Effector memory CD8-positive, alpha-beta T cell (primary cell): ENCODE data around the gene CHMP1B.
"Not testable (repeated sequence)": the region's sequence is repeated elsewhere in the genome, so short reads cannot be mapped to it uniquely, and the experiment has no call there.

Source experiments
- ATAC-seq: fragments of 150-1000 bp; cut with Tn5 transposase; replicated peaks from 2 replicates; pipeline ENCODE4 v1.10.0; 2021; ENCODE audit warnings: mild to moderate bottlenecking, moderate library complexity
- DNase-seq, 3 experiments: peaks; one replicate each; pipeline ENCODE4 v3.0.0; 2021
- H3K27ac Mint-ChIP-seq, 2 donors: one replicate each; pipeline ENCODE4 v1.8.0; 2022; ENCODE audit warnings: mild to moderate bottlenecking in 2 of 2, mixed read lengths in 2 of 2, moderate library complexity in 2 of 2
- H3K27me3 Mint-ChIP-seq, 2 donors: one replicate each; pipeline ENCODE4 v1.8.0; 2022; ENCODE audit warnings: mixed read lengths in 2 of 2
- H3K36me3 Mint-ChIP-seq: one replicate; pipeline ENCODE4 v1.8.0; 2022; ENCODE audit warnings: mild to moderate bottlenecking, moderate library complexity, mixed read lengths; ENCODE audit not compliant: insufficient read depth
- H3K4me1 Mint-ChIP-seq, 2 donors: one replicate each; pipeline ENCODE4 v1.8.0; 2022; ENCODE audit warnings: low read depth in 2 of 2, mixed read lengths in 2 of 2
- H3K4me3 Mint-ChIP-seq, 2 donors: one replicate each; pipeline ENCODE4 v1.8.0; 2022; ENCODE audit warnings: mild to moderate bottlenecking in 2 of 2, mixed read lengths in 2 of 2, moderate library complexity in 2 of 2
- H3K9me3 Mint-ChIP-seq, 2 donors: one replicate each; pipeline ENCODE4 v1.8.0; 2022; ENCODE audit warnings: mixed read lengths in 2 of 2

The CHMP1B gene

GRCh38 chr18:11849279-11849678 lies 1.9 kb upstream of the CHMP1B start:
- DNase-seq (no peak), ATAC-seq (no peak)
- peak overlapping the region in 1 of 2 donors; percentile 100 for H3K27ac Mint-ChIP-seq
- H3K9me3 Mint-ChIP-seq: no peaks in the 10 kb centered on the region
- peaks cover 41% of the 10 kb centered on the region for H3K36me3 Mint-ChIP-seq
- peaks cover 28 to 36% of the 10 kb centered on the region in 2 donors for H3K4me1 Mint-ChIP-seq
- H3K27me3 Mint-ChIP-seq: no peaks in the 10 kb centered on the region
- peak overlapping the region; percentile 100 for H3K4me3 Mint-ChIP-seq

GRCh38 chr18:11849841-11850634 lies 1.2 kb upstream of the CHMP1B start:
- Mint-ChIP-seq H3K4me1 (peaks cover 28 to 36% of the 10 kb centered on the region in 2 donors), H3K9me3 (no peaks in the 10 kb centered on the region), H3K4me3 (peak overlapping the region; percentile 100), H3K36me3 (peaks cover 46% of the 10 kb centered on the region), H3K27me3 (no peaks in the 10 kb centered on the region), H3K27ac (peak overlapping the region; percentile 100)
- DNase-seq (peak; percentile 53 to 63 (median 56)), ATAC-seq (peak; percentile 46)

GRCh38 chr18:11850821-11851145 lies 430 bp upstream of the CHMP1B start:
- peak overlapping the region; percentile 100 for H3K27ac Mint-ChIP-seq
- DNase-seq (no peak), ATAC-seq (peak; percentile 52)
- H3K9me3 Mint-ChIP-seq: no peaks in the 10 kb centered on the region
- H3K36me3 Mint-ChIP-seq: peaks cover 48% of the 10 kb centered on the region
- H3K4me3 Mint-ChIP-seq: peak overlapping the region; percentile 100
- no peaks in the 10 kb centered on the region for H3K27me3 Mint-ChIP-seq
- H3K4me1 Mint-ChIP-seq: peaks cover 32 to 36% of the 10 kb centered on the region in 2 donors

GRCh38 chr18:11851806-11852337 lies 659 bp downstream of the CHMP1B start:
- Mint-ChIP-seq H3K4me3 (peak overlapping the region; percentile 100), H3K4me1 (peaks cover 32 to 36% of the 10 kb centered on the region in 2 donors), H3K27ac (peak overlapping the region; percentile 100), H3K27me3 (no peaks in the 10 kb centered on the region), H3K9me3 (no peaks in the 10 kb centered on the region), H3K36me3 (peaks cover 48% of the 10 kb centered on the region)
- DNase-seq (peak; percentile 47 to 57 (median 52)), ATAC-seq (peak; percentile 39)

- not testable (repeated sequence) for H3K4me3 Mint-ChIP-seq, H3K27ac Mint-ChIP-seq, ATAC-seq, H3K27me3 Mint-ChIP-seq, DNase-seq, H3K9me3 Mint-ChIP-seq
- Mint-ChIP-seq H3K4me1 (peaks cover 32 to 36% of the 10 kb centered on the region in 2 donors), H3K36me3 (peaks cover 48% of the 10 kb centered on the region)
Measured at GRCh38 chr18:11854554-11854953, 3.3 kb downstream of the CHMP1B start.

- DNase-seq: no peak
- peaks cover 9 to 11% of the 10 kb centered on the region in 2 donors for H3K4me1 Mint-ChIP-seq
Measured at GRCh38 chr18:11857177-11857887, 6.1 kb downstream of the CHMP1B start.

GRCh38 chr18:11859282-11859830 lies 8.1 kb downstream of the CHMP1B start:
- Mint-ChIP-seq H3K27me3 (peaks cover 1 to 6% of the 10 kb centered on the region in 2 donors), H3K27ac (peak overlapping the region in 1 of 2 donors; percentile 62), H3K4me1 (peaks cover 0 to 3% of the 10 kb centered on the region in 2 donors), H3K9me3 (no peaks in the 10 kb centered on the region), H3K36me3 (peaks cover 9% of the 10 kb centered on the region), H3K4me3 (no peak overlapping the region)
- no peak for DNase-seq
- no peak for ATAC-seq

More at GRCh38 chr18:11857177-11857887, 6.1 kb downstream of the CHMP1B start:
- peaks cover 20% of the 10 kb centered on the region for H3K36me3 Mint-ChIP-seq
- no peak for ATAC-seq
- no peaks in the 10 kb centered on the region for H3K9me3 Mint-ChIP-seq
- H3K4me3 Mint-ChIP-seq: no peak overlapping the region
- H3K27ac Mint-ChIP-seq: peak overlapping the region in 1 of 2 donors; percentile 7
- H3K27me3 Mint-ChIP-seq: peaks cover 0 to 6% of the 10 kb centered on the region in 2 donors

GRCh38 chr18:11859903-11860407 lies 8.7 kb downstream of the CHMP1B start:
- no peak overlapping the region for H3K27ac Mint-ChIP-seq

GRCh38 chr18:11860594-11861450 lies 9.6 kb downstream of the CHMP1B start:
- DNase-seq: no peak
- Mint-ChIP-seq H3K27me3 (peaks cover 16 to 20% of the 10 kb centered on the region in 2 donors), H3K9me3 (no peaks in the 10 kb centered on the region), H3K27ac (no peak overlapping the region), H3K36me3 (no peaks in the 10 kb centered on the region), H3K4me1 (no peaks in the 10 kb centered on the region), H3K4me3 (no peak overlapping the region)
- ATAC-seq: no peak

More at GRCh38 chr18:11859903-11860407, 8.7 kb downstream of the CHMP1B start:
- DNase-seq (no peak), ATAC-seq (no peak)
- peaks cover 7 to 12% of the 10 kb centered on the region in 2 donors for H3K27me3 Mint-ChIP-seq
- H3K4me3 Mint-ChIP-seq: no peak overlapping the region
- H3K4me1 Mint-ChIP-seq: peaks cover 0 to 3% of the 10 kb centered on the region in 2 donors
- peaks cover 6% of the 10 kb centered on the region for H3K36me3 Mint-ChIP-seq
- no peaks in the 10 kb centered on the region for H3K9me3 Mint-ChIP-seq

- Mint-ChIP-seq H3K4me1 (no peaks in the 10 kb centered on the region), H3K27me3 (peaks cover 25 to 29% of the 10 kb centered on the region in 2 donors), H3K9me3 (no peaks in the 10 kb centered on the region), H3K36me3 (no peaks in the 10 kb centered on the region), H3K27ac (no peak overlapping the region), H3K4me3 (no peak overlapping the region)
- ATAC-seq (no peak), DNase-seq (no peak)
Measured at GRCh38 chr18:11861583-11862288, 10.5 kb downstream of the CHMP1B start.

GRCh38 chr18:11862468-11863137 lies 11.4 kb downstream of the CHMP1B start:
- Mint-ChIP-seq H3K27me3 (peaks cover 30 to 31% of the 10 kb centered on the region in 2 donors), H3K4me1 (no peaks in the 10 kb centered on the region), H3K9me3 (no peaks in the 10 kb centered on the region), H3K27ac (no peak overlapping the region), H3K4me3 (no peak overlapping the region), H3K36me3 (no peaks in the 10 kb centered on the region)
- ATAC-seq (no peak), DNase-seq (no peak)

- no peak for ATAC-seq
Measured at GRCh38 chr18:11864471-11864870, 13.3 kb downstream of the CHMP1B start.

More at GRCh38 chr18:11864471-11864870, 13.3 kb downstream of the CHMP1B start:
- H3K27me3 Mint-ChIP-seq: peaks cover 31 to 40% of the 10 kb centered on the region in 2 donors
- H3K4me1 Mint-ChIP-seq: no peaks in the 10 kb centered on the region
- no peak overlapping the region for H3K27ac Mint-ChIP-seq
- H3K36me3 Mint-ChIP-seq: no peaks in the 10 kb centered on the region
- no peak for DNase-seq
- H3K9me3 Mint-ChIP-seq: no peaks in the 10 kb centered on the region
- no peak overlapping the region for H3K4me3 Mint-ChIP-seq
